HG03060 (cell line): Measurements from ENCODE around the gene MOSMO.
"Not testable (repeated sequence)": the region's sequence is repeated elsewhere in the genome, so short reads cannot be mapped to it uniquely, and the experiment has no call there.

Experiments used
- ATAC-seq: cut with Tn5 transposase; IDR thresholded peaks from one replicate; pipeline ENCODE4 v1.9.1; 2021; ENCODE audit warnings: low read depth, moderate number of reproducible peaks; ENCODE audit not compliant: unreplicated experiment

Gene MOSMO

GRCh38 chr16:22034503-22034902 lies 26.6 kb downstream of the MOSMO start:
- no peak for ATAC-seq

GRCh38 chr16:22035153-22035552 lies 27.2 kb downstream of the MOSMO start:
- ATAC-seq, result no peak

GRCh38 chr16:22043882-22044281 lies 36.0 kb downstream of the MOSMO start:
- ATAC-seq, result not testable (repeated sequence)

- ATAC-seq, result not testable (repeated sequence)
Observed at GRCh38 chr16:22045888-22046287, 38.0 kb downstream of the MOSMO start.

- ATAC-seq, result no peak
Observed at GRCh38 chr16:22050963-22051362, 43.1 kb downstream of the MOSMO start.

GRCh38 chr16:22052980-22053379 lies 45.1 kb downstream of the MOSMO start:
- ATAC-seq, result no peak

- ATAC-seq, result no peak
Observed at GRCh38 chr16:22053921-22054341, 46.0 kb downstream of the MOSMO start.

GRCh38 chr16:22054847-22055590 lies 47.1 kb downstream of the MOSMO start:
- no peak for ATAC-seq

GRCh38 chr16:22055881-22056280 lies 48.0 kb downstream of the MOSMO start:
- no peak for ATAC-seq

GRCh38 chr16:22063888-22064467 lies 56.1 kb downstream of the MOSMO start:
- no peak for ATAC-seq

GRCh38 chr16:22065252-22065651 lies 57.3 kb downstream of the MOSMO start:
- no peak for ATAC-seq

GRCh38 chr16:22070361-22071330 lies 62.7 kb downstream of the MOSMO start:
- ATAC-seq, result no peak

- ATAC-seq, result no peak
Observed at GRCh38 chr16:22071331-22071910, 63.5 kb downstream of the MOSMO start.

GRCh38 chr16:22073350-22073749 lies 65.4 kb downstream of the MOSMO start:
- ATAC-seq, result no peak

GRCh38 chr16:22075043-22075757 lies 67.3 kb downstream of the MOSMO start:
- ATAC-seq, result no peak

GRCh38 chr16:22075776-22076175 lies 67.9 kb downstream of the MOSMO start:
- no peak for ATAC-seq

GRCh38 chr16:22077700-22078313 lies 69.9 kb downstream of the MOSMO start:
- no peak for ATAC-seq

GRCh38 chr16:22078656-22079055 lies 70.7 kb downstream of the MOSMO start:
- ATAC-seq, result no peak

GRCh38 chr16:22081050-22081449 lies 73.1 kb downstream of the MOSMO start:
- no peak for ATAC-seq

- no peak for ATAC-seq
Observed at GRCh38 chr16:22086440-22086839, 78.5 kb downstream of the MOSMO start.
